ENCODE data around the gene GHSR. TPM values are rescaled to one million over a fixed set of nuclear protein-coding genes. Genes with fewer than 3 reads are reported as not detected.

The GHSR gene
- total and polyA plus RNA-seq, 2 of the 8 experiments (the other 6 are each of a cell fraction or from before 2014, with no cell fraction given): not detected

GRCh38 chr3:172402892-172403643 lies 45.2 kb downstream of the GHSR start:
- CTCF ChIA-PET (ENCODE audit: partially characterized antibody): interaction anchor here (1.0 kb wide), 1 partner anchor 10 kb away, joined by 4 read pairs; no protein-coding TSS in a partner anchor
- H3K18ac ChIP-seq (ENCODE audit: extremely low read depth, low read length): no peak overlapping the region
- DNase-seq (ENCODE audit: low read depth in 1 of 2, low spot score in 2 of 2) (no peak), FAIRE-seq (no peak)
- 87% methylated on average over 8 of the region's 8 CpGs; no CpG with 5 or more reads in 1 of the 2 experiments for WGBS, 2 experiments (ENCODE audit: extremely low coverage in 1 of 2, insufficient coverage in 1 of 2, insufficient read length in 1 of 2, insufficient replicate concordance in 2 of 2, low coverage in 1 of 2, low lambda C conversion rate in 2 of 2, missing lambda C conversion rate in 1 of 2)
- 0 out of 4 replicates have a peak, but pooled peaks cover 0 to 4% of the 10 kb centered on the region in 2 experiments for H3K9me3 ChIP-seq (ENCODE audit: insufficient read depth in 2 of 2, low read depth in 1 of 2, low read length in 1 of 2)
- H3K79me2 ChIP-seq (ENCODE audit: control insufficient read depth in 1 of 2, insufficient read depth in 2 of 2, low read length in 2 of 2): no peaks in the 10 kb centered on the region
- H3K23me2 ChIP-seq (ENCODE audit: low read depth, low read length): no peaks in the 10 kb centered on the region
- TF ChIP-seq YY1 (IDR thresholded peaks at IDR 0.05; ENCODE audit: low read depth, low read length): no peak
- no peak for TF ChIP-seq USF2 (IDR thresholded peaks at IDR 0.05; ENCODE audit: low read length)
- TF ChIP-seq POU5F1 (IDR thresholded peaks at IDR 0.05; ENCODE audit: low read depth, low read length): no peak
- no peak for TF ChIP-seq RBBP5 (IDR thresholded peaks at IDR 0.05; ENCODE audit: borderline replicate concordance, low read depth, low read length)
- TF ChIP-seq CHD2 (IDR thresholded peaks at IDR 0.05; ENCODE audit: low read length): no peak
- TF ChIP-seq BCL11A (IDR thresholded peaks at IDR 0.05; ENCODE audit: low read depth in 2 of 2, low read length in 2 of 2): no peak
- H3K9ac ChIP-seq (replicated peaks in 1 of 4; ENCODE audit: extremely low read depth in 1 of 4, low read depth in 3 of 4, low read length in 3 of 4): no peak overlapping the region
- POLR2A ChIA-PET (ENCODE audit: partially characterized antibody): no interaction called here
- no peak overlapping the region for H2BK15ac ChIP-seq (ENCODE audit: low read length)
- no peaks in the 10 kb centered on the region for H3K79me1 ChIP-seq (ENCODE audit: low read depth, low read length)
- H3K23ac ChIP-seq (ENCODE audit: insufficient read length): no peak overlapping the region
- no peak overlapping the region for H2AK5ac ChIP-seq (ENCODE audit: low read depth, low read length)
- no peak overlapping the region for H2BK20ac ChIP-seq (ENCODE audit: low read length)
- no peak overlapping the region for H3K14ac ChIP-seq (ENCODE audit: insufficient read length)
- no peak overlapping the region for H2AFZ ChIP-seq (ENCODE audit: low read length)
- H4K20me1 ChIP-seq (replicated peaks in 1 of 2; ENCODE audit: control insufficient read depth in 1 of 2, insufficient read depth in 2 of 2, low read length in 2 of 2): no peaks in the 10 kb centered on the region
- H3K4me1 ChIP-seq (replicated peaks in 1 of 4; ENCODE audit: control insufficient read depth in 3 of 4, insufficient read depth in 4 of 4, low read length in 3 of 4): no peaks in the 10 kb centered on the region
- H3K27me3 ChIP-seq (replicated peaks in 1 of 4; ENCODE audit: control insufficient read depth in 3 of 4, extremely low read depth in 1 of 4, insufficient read depth in 3 of 4, low read length in 3 of 4): no peaks in the 10 kb centered on the region
- no peak overlapping the region for H3K27ac ChIP-seq (ENCODE audit: low read depth, low read length)
- no peak overlapping the region for H2BK12ac ChIP-seq (ENCODE audit: low read depth, low read length)
- no peak overlapping the region for H4K8ac ChIP-seq (ENCODE audit: extremely low read depth, insufficient read depth, low read length)
- no peak overlapping the region for H3K4me2 ChIP-seq (ENCODE audit: insufficient read depth in 1 of 2, low read depth in 2 of 2, low read length in 2 of 2)
- no peak overlapping the region for H4K91ac ChIP-seq (replicated peaks; ENCODE audit: insufficient read length, low read length)
- H4K5ac ChIP-seq (ENCODE audit: insufficient read length, low read depth, low read length): no peak overlapping the region
- no peak overlapping the region for H3K4ac ChIP-seq (replicated peaks; ENCODE audit: insufficient read length, low read depth, low read length)
- no peak overlapping the region for H2BK5ac ChIP-seq (ENCODE audit: low read depth, low read length)
- no peak overlapping the region for H3K4me3 ChIP-seq (ENCODE audit: extremely low read depth in 1 of 4, insufficient read depth in 2 of 4, low read depth in 3 of 4, low read length in 4 of 4)
- peaks cover 0 to 4% (median 0%) of the 10 kb centered on the region in 4 experiments; a peak in 2 of 8 replicates for H3K36me3 ChIP-seq (ENCODE audit: control insufficient read depth in 2 of 4, insufficient read depth in 4 of 4, low read length in 3 of 4)
- no peak overlapping the region for H3K56ac ChIP-seq (replicated peaks; ENCODE audit: insufficient read length, low read depth, low read length)
- H2BK120ac ChIP-seq (replicated peaks; ENCODE audit: low read depth, low read length): no peak overlapping the region

Data from H1 (cell line).